ENCODE data around the gene CCNYL1.
"Not testable (repeated sequence)": the region's sequence is repeated elsewhere in the genome, so short reads cannot be mapped to it uniquely, and the experiment has no call there.

The CCNYL1 gene

GRCh38 chr2:207710814-207711740, at the start of gene CCNYL1:
Gene CCNYL1 (plus strand): TSS chr2:207711640. CDS start chr2:207711897, 257 bp downstream.
- DNase-seq, result peak; percentile 93 to 98 (median 96)

GRCh38 chr2:207662203-207662602, 49.2 kb upstream of the CCNYL1 start:
- no peak for DNase-seq

- DNase-seq, result no peak
Measured at GRCh38 chr2:207663870-207664545, 47.4 kb upstream of the CCNYL1 start.

GRCh38 chr2:207670887-207671286, 40.6 kb upstream of the CCNYL1 start:
- DNase-seq, result no peak

GRCh38 chr2:207673431-207673830, 38.0 kb upstream of the CCNYL1 start:
- DNase-seq, result no peak

- DNase-seq, result no peak
Measured at GRCh38 chr2:207674266-207674774, 37.1 kb upstream of the CCNYL1 start.

GRCh38 chr2:207674826-207675225, 36.6 kb upstream of the CCNYL1 start:
- DNase-seq, result no peak

GRCh38 chr2:207676827-207677354, 34.5 kb upstream of the CCNYL1 start:
- DNase-seq, result no peak

GRCh38 chr2:207681431-207681830, 30.0 kb upstream of the CCNYL1 start:
- DNase-seq, result no peak

GRCh38 chr2:207682557-207682956, 28.9 kb upstream of the CCNYL1 start:
- DNase-seq, result no peak

- DNase-seq, result no peak
Measured at GRCh38 chr2:207683438-207683837, 28.0 kb upstream of the CCNYL1 start.

GRCh38 chr2:207683879-207684627, 27.4 kb upstream of the CCNYL1 start:
- DNase-seq, result no peak

GRCh38 chr2:207686812-207687211, 24.6 kb upstream of the CCNYL1 start:
- DNase-seq, result no peak

- no peak for DNase-seq
Measured at GRCh38 chr2:207688597-207688996, 22.8 kb upstream of the CCNYL1 start.

GRCh38 chr2:207690845-207691461, 20.5 kb upstream of the CCNYL1 start:
- DNase-seq, result not testable (repeated sequence)

- DNase-seq, result peak in 5 of 6 experiments; percentile 5 to 46 (median 12)
Measured at GRCh38 chr2:207692206-207693065, 19.0 kb upstream of the CCNYL1 start.

- no peak for DNase-seq
Measured at GRCh38 chr2:207693641-207694249, 17.7 kb upstream of the CCNYL1 start.

- DNase-seq, result no peak
Measured at GRCh38 chr2:207694811-207695281, 16.6 kb upstream of the CCNYL1 start.

- DNase-seq, result no peak
Measured at GRCh38 chr2:207695293-207695692, 16.1 kb upstream of the CCNYL1 start.

GRCh38 chr2:207696911-207697310, 14.5 kb upstream of the CCNYL1 start:
- not testable (repeated sequence) for DNase-seq

GRCh38 chr2:207697411-207697810, 14.0 kb upstream of the CCNYL1 start:
- DNase-seq, result no peak
